GM19468 (cell line): ENCODE results near the gene DAB1.
"Not testable (repeated sequence)": the region's sequence is repeated elsewhere in the genome, so short reads cannot be mapped to it uniquely, and the experiment has no call there.

ENCODE experiments used
- ATAC-seq: cut with Tn5 transposase; IDR thresholded peaks from one replicate; pipeline ENCODE4 v1.9.1; 2021; ENCODE audit warnings: mild to moderate bottlenecking, moderate library complexity, moderate number of reproducible peaks; ENCODE audit not compliant: unreplicated experiment; ENCODE audit errors: extremely low read depth

DAB1 gene

DNA sequence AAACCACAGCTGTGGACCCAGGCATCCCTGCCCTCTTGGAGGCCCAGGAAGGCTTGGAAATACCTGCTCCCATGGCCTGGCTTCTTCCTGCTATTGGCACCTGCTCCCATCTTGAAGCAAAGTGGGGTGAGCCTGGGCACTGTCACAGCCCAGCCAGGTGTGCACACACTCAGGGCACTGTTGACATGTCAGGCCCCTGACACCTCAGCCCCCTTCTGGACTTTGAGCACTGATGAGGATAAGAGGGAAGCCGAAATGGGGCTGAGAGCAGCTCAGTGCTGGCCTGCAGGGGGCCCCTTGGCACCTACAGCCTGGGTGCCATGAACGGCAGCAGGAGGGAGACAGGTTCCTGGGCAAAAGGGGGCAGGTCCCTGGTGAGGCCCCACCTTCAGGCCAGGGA lies 55.9 kb downstream of the DAB1 start:
- no peak for ATAC-seq

DNA sequence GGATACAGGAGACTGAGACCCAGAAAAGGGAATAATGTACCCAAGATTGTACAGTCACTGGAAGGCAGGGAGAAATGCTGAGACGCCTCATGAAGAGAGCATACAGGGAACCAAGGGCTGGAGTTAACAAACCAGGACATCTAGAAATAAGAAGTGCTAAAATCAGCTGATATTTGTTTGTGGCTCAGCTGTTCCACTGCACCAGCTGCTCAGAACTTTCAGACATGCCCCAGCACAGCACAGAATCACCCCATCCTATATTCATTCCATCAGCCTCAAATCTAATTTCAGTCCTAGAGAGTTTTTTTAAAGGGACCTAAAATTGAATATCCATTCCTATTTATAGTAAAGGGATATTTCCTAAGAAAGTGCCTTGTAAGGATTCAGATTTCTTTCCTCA lies 60.2 kb downstream of the DAB1 start:
- no peak for ATAC-seq

DNA sequence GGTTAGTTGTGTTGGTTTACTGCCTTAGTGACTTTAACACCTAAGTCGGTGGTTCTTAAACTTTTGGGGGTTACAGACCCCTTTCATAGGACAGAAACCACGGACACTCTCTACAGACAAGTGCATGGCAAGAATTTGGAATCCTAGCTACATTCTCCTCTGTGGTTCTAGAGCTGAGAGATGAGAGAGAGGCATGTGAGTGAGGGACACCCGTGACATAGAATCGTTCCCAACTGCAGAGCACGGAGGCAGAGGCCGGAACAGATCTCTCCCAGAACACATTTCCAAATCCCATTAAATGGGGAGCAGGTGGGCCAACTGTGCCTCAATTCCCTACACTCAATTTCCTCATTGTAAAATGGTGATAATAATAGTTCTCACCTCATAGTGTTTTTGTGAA lies 60.7 kb downstream of the DAB1 start:
- ATAC-seq: no peak

DNA sequence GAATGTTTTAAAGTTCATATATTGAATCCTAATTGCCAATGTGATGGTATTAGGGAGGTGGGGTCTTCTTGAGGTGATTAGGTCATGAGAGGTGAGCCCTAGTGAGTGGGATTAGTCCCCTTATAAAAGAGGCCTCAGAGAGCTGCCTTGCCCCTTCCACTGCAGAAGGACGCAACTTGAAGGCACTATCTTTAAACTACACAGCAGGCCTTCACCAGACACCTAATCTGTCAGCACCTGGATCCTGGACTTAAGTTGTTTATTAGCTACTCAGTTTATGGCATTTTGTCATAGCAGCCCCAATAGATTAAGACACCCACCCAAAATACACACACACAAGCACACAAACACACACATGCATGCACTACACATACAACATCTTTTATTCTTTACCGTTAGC lies 61.4 kb downstream of the DAB1 start:
- no peak for ATAC-seq

DNA sequence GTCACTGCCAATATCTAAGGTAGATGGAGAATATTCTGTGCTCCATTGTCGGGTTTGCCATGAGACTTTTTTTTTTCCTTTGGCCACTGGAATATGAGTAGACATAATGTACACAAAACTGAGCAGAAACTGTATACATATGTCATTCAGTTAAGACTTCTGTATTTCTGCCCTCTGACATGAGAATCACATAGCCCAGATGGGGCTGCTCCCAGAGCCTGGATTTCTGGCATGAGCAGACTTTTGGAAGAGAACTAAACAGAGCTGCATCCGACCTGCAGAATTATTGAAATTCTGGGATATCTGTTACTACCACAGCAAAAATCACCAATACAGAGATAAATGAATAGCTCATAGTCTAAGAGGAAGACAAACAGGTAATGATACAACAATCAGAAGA lies 62.3 kb downstream of the DAB1 start:
- ATAC-seq: no peak

DNA sequence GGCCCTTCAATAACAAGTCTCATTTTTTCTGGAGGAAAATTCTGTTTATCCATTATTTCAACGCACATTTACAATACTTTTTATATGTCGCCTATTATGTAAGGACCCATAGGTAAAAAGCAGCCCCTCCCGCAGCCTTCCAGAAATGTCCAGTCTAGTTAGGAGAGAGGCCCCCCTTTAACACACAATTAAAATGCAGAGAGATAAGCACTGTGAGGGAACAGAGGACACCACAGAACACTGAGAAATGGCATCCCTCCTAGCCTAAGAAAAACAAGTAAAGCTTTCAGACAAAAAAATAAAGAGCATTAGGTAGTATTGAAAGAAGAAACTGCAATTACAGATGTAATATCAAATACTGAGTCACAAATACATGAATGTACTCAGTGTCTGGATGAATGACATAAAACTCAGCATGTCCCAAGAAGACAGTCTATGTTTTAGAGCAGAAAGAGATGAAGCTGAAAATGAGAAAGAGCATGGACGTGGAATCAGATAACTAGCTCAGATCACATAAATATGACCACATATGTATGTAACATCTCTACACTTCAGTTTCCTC lies 62.9 kb downstream of the DAB1 start:
- ATAC-seq: no peak

DNA sequence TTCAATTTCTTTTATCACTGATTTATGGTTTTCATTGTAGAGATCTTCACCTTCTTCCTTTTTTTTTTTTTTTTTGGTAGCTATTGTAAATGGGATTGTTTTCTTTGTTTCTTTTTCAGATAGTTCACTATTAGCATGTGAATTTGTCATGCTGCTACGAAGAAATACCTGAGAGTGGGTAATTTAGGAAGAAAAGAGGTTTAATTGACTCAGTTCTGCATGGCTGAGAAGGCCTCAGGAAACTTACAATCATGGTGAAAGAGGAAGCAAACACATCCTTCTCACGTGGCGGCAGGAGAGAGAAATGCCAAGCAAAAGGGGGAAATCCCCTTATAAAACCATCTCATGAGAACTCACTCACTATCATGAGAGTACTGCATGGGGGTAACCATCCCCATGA lies 66.4 kb downstream of the DAB1 start:
- ATAC-seq: no peak

DNA sequence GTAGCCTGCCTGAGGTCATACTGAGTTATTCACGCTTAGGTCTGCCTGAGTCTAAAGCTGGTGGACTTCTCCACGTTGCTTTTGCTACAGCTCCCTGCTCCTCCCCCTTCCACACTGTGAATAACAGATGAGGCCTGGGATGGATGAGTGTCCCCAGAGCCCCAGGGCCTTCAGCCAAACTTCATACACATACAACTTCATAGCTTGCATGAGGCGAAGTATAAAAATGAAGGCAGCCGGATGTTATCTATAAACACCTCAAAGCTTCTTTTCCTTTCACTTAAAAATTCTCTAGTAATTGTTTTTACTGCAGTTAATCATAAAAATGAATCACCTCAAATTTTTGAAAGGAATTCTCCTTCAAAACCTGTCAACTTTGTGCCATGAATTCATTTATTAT lies 70.2 kb downstream of the DAB1 start:
- no peak for ATAC-seq

DNA sequence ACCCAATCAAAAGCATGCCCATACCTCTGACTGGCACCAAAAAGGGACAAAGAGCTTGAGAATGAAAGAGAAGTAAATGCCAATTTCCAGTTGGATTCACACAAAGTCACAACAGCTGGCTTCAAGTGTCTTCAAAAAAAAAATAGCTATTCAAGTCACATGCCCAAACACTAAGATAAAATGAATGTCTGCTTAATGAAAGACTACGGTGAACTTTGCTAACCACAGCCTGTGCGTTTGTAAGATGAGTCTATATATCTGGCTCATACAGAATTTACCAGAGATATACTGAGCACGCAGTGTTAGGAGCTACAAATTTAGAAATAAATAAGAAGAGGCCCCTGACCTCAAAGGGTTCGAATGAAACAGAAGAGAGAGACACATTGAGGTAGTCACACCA lies 73.2 kb downstream of the DAB1 start:
- ATAC-seq: no peak

DNA sequence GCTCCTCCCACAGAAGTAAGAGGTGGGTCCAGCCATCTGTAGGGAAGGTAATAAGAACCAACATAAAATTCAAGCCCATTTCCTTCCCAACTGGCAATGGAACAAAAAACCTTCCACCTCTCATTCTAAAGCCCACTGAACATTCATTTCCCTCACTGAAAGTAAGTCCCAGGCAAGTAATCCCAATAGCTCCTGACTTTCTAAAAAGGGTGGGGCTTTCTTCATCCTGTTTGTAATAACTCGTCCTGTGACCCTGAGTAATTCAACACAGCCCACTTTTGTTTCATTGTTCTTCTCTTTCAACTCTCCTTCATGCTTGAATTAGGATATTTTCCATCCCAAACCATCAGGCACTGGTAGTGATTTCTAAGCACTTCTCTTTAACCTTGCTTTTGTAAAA lies 74.9 kb downstream of the DAB1 start:
- no peak for ATAC-seq

DNA sequence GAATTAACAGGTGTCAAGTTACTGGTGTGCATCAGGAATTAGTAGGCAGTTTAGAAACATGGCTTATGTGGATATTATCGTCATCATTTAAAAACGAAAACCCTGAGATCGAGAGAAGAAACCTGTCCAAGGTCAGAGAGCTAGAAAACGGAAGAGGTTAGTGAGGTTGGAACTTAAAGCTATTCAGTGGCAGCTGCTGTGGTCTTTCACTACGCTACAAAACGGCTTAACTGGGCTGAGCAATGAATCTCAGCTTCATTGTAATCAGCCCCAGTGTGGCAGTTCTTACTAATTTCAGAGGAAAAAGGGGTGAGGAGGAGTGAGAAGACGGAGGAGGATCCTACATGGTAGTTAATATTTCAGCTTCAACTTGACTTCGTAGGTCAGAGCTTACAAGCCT lies 77.9 kb downstream of the DAB1 start:
- ATAC-seq: no peak

DNA sequence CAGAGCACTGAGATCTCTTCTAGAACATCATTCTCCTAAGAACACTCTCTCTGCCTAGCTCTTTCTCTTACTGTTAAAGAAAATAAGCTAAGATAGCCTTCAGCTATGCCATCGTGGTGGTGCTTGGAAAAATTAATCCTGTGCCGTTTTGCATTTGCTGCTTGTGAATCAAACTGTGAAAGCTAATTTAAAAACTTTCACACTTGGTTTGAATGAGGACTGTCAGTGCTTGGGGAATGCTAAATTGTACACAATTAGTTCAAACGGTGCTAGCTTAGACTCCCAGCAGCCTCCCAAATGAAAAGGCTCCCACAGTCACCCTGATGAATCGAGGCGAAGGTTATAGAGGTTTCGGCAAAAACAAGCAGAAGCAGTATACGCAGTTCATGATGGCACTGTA lies 79.6 kb downstream of the DAB1 start:
- ATAC-seq: no peak

DNA sequence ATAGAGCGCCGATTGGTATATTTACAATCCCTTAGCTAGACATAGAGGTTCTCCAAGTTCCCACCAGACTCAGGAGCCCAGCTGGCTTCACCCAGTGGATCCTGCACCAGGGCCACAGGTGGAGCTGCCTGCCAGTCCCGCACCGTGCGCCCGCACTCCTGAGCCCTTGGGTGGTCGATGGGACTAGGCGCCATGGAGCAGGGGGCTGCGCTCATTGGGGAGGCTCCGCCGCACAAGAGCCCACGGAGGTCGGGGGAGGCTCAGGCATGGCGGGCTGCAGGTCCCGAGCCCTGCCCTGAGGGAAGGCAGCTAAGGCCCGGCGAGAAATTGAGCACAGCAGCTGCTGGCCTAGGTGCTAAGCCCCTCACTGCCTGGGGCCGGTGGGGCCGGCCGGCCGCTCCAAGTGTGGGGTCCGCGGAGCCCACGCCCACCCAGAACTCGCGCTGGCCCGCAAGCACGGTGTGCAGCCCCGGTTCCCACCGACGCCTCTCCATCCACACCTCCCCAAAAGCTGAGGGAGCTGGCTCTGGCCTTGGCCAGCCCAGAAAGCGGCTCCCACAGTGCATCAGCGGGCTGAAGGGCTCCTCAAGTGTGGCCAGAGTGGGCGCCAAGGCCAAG lies 80.5 kb downstream of the DAB1 start:
- not testable (repeated sequence) for ATAC-seq

DNA sequence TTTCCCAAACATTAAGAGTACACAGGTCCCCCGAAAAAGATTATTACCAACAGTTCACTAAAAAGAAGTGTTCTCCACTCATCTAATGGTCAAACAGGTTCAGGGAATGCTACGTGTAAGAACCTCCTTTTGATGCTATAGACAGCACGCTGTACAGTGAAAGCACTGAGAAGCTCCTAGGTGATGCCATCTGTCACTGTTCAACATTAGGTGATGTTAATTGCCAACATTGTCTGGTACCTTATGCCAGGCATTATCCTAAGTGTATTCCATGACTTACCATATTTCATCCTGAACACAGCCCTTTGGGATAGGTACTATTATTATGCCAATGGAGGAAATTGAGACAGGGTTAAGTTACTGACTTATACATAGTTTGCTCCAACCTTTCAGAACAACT lies 82.1 kb downstream of the DAB1 start:
- no peak for ATAC-seq

DNA sequence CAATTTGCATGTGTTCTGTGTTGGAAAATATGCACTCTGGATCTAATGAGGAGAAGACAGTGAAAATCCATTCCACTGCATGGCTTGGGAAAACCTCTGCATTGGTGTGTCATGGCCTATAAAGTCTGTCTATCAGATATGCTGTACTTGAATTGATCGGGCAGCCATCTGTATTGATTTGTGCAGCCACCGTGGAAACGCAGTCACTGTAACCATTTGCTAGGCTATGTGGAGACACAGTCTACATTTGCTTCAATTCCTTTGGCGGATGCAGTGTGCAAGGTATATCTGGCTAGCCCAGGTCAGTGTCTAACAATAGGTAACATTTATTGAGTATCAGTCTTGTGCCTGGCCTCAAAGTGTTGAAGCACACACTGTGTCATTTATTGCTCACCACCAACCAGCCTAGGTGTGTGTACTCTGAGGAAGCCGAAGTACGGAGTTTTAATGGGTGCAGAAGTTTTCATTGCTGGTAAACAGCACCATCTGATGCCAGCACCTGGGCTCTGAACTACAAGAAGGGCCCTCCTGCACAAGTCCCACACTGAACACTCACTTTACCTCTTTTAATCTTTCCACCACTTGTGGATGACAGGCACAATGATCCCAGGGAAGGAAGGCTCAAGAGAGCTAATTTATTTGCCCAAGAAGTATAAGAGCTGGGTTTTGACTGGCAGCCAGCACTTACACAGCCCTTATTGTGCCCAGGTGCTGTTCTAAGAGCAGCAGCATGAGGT lies 83.4 kb downstream of the DAB1 start:
- ATAC-seq: no peak

DNA sequence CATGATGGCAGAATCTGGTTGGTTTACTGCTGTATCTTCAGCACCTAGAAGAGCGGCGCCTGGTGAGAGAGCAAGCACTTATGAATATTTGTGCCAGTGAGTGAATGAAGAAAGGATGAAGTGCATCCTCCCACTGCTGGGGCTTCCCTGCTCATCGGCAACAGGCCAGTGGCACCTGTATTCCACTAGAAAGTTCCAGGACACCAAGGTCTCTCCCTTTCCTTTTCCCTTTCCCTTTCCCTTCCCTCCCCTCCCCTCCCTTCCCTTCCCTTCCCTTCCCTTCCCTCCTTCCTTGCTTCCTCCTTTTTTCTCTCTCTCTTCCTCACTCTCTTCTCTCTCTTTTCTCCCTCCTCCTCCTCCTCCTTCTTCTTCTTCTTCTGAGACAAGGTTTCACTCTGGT lies 86.2 kb downstream of the DAB1 start:
- no peak for ATAC-seq

DNA sequence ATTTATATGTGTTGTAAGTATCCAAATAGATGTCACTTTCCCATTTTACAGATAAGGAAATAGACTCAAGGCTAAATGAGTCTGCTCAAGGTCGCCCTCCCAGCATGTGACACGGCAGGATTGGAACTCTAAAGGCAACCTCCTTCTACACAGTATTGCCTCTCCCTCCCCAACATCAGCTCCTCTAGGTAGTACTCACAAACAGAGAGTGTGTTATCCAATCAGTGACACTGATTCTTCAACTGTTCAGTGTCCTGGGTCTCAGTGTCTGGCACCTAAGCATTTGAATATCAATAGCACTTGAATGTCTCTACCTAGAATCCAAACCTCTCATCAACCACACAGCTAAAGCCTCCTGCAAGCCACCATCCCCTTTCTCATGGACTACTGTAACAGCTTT lies 87.1 kb downstream of the DAB1 start:
- no peak for ATAC-seq

DNA sequence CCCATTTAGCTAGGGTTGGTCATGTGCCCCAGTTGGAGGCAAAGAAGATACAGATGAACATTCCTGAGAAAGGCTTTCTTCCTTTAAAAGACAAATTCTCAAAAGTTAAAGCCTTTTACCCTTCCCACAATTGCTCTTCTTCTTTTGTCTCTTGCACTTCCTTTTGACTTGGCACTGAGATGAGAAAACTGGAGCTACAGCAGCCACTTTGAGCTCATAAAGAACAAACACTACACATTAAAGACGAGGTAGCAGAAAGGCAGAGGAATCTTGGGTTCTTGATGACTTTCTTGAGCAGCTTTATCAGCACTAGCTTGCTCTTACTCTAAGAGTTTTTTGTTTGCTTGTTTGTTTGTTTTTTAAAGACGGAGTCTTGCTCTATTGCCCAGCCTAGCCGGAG lies 92.2 kb downstream of the DAB1 start:
- ATAC-seq: no peak

DNA sequence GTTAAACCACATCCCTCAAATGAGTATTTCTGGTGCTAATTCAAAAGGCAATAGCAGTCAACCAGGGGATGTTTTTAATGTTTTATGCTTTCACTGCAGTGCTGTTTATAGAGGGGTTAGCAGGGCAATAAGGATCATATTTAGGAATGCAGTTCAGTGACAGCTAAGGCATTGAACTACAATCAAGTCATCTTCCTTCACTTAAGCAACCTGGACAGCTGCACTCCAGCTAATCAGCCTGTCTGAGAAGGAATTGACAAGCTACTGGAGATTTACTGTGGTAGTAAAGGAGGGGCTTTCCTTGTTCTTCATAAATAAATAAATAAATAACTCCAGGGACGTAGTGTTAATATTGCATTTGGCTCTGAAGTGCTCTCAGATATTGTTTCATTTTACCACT lies 93.9 kb downstream of the DAB1 start:
- no peak for ATAC-seq

DNA sequence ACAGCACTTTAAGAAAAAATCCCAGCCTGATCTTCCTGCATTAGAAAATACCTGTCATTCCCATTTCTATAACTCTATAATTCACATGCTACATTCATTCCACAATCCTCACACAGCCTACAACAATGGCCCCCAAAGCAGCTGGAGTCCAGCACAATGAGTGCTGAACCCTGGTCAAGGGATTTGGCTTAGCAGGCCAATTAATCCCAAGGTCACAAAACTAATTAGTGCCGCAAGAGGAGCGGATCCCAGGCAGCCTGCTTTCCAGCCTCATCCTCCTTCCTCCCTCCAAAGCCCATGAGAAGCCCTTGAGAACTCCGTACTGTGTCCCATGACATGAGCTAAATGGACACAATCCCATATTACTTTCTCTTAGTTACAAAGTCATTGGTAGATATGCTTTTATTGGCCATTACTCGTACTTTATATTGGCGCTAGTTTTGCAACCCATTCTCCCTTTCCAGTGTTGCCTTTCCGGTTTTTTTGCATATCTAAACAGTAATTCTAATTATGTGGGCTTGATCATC lies 94.8 kb downstream of the DAB1 start:
- ATAC-seq: no peak

DNA sequence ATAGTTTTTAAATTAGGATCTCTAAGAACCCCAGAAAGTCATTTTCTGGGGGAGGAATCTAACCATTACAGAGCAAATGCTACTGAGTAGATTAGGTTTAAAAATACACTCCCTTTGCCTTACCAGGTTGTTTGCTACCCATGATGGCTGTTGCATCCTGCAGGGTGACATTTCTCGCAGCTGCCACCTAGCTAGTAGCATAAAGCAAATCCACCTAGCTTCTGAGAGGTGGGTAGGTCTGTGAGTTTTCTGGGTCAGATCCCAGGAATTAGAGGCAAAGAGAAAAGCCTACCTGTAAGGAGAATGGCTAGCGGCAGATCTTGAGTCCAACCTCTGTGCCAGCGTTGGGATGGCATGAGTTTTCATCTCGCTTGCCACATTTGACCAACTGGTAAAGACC lies 95.9 kb downstream of the DAB1 start:
- no peak for ATAC-seq

DNA sequence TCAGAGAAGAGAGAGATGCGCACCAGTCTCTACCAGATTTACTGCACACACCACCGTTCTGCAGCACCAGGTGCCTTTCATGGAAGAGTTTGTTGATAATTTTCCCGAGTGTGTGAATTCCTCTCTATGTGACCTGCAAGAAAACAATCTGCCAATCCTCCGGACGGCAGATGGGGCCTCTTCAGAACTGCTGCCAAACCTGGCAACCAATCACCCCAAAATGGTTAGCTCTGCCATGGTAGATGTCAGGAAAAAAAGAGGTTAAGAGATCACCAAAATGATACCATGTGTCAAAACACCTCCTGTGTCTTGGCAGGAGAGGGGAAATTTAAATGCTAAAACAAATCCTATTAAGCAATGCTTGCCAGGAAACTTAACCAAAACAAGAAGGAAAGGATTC lies 96.5 kb downstream of the DAB1 start:
- no peak for ATAC-seq
